IMR-90 (cell line): ENCODE results near the gene SNTA1. TPM values are rescaled to one million over a fixed set of nuclear protein-coding genes. Genes with fewer than 3 reads are reported as not detected.

Experiments used
- ATAC-seq: fragments of 200-7000 bp; cut with Tn5 transposase; 2 replicates; pipeline ENCODE4 v1.9.1; 2020; ENCODE audit warnings: low read depth, mild to moderate bottlenecking, moderate library complexity
- BruUV-seq: library from RNA; stranded (reverse); fragments of 400-500 nt; replicated peaks from 2 replicates; lab custom pipeline; 2021; lab: Mats Ljungman, UMichigan
- CTCF ChIA-PET: fragments of 300-600 bp; formaldehyde crosslinking; extraction: SDS; loops from one replicate; lab custom pipeline; 2021; ENCODE audit warnings: antibody characterized with exemption; lab: Yijun Ruan, JAX
- POLR2A ChIA-PET: fragments of 300-600 bp; sonication (Branson Sonifier 250); formaldehyde crosslinking; loops from one replicate; lab custom pipeline; 2022; ENCODE audit warnings: antibody characterized with exemption; ENCODE audit not compliant: unreplicated experiment; lab: Charles Lee
- DNase-seq: peaks from one replicate; pipeline ENCODE4 v3.0.0; 2013
- H2AFZ ChIP-seq: replicated peaks from 2 replicates; pipeline ENCODE3; 2013; ENCODE audit warnings: low read length, mild to moderate bottlenecking; ENCODE audit not compliant: poor library complexity
- H2AK5ac ChIP-seq: 2 replicates; pipeline ENCODE4 v1.6.1; 2013; ENCODE audit warnings: low read depth, low read length, inconsistent platforms
- H2AK9ac ChIP-seq: replicated peaks from 2 replicates; pipeline ENCODE3; 2013; ENCODE audit warnings: mild to moderate bottlenecking, low read depth, low read length, moderate library complexity; ENCODE audit not compliant: poor library complexity
- H2BK120ac ChIP-seq: 2 replicates; pipeline ENCODE4 v1.6.1; 2013; ENCODE audit warnings: low read depth, low read length, inconsistent platforms
- H2BK15ac ChIP-seq: 3 replicates; pipeline ENCODE4 v1.6.1; 2013; ENCODE audit warnings: low read depth, low read length, inconsistent platforms
- H2BK20ac ChIP-seq: 2 replicates; pipeline ENCODE4 v1.6.1; 2013; ENCODE audit warnings: low read depth, mild to moderate bottlenecking, inconsistent platforms, low read length, moderate library complexity
- H2BK5ac ChIP-seq: 2 replicates; pipeline ENCODE4 v1.6.1; 2013; ENCODE audit warnings: mild to moderate bottlenecking, low read depth, low read length, inconsistent platforms; ENCODE audit not compliant: poor library complexity, severe bottlenecking
- H3K14ac ChIP-seq: replicated peaks from 2 replicates; pipeline ENCODE4 v1.6.1; 2013; ENCODE audit warnings: low read depth, low read length, inconsistent platforms
- H3K18ac ChIP-seq: 2 replicates; pipeline ENCODE4 v1.6.1; 2013; ENCODE audit warnings: low read depth, low read length, control low read depth
- H3K23ac ChIP-seq: 2 replicates; pipeline ENCODE4 v1.6.1; 2013; ENCODE audit warnings: low read depth, low read length, inconsistent platforms
- H3K27ac ChIP-seq: 2 replicates; pipeline ENCODE4 v1.5.1; 2013; ENCODE audit warnings: mild to moderate bottlenecking, control low read depth, low read length; ENCODE audit not compliant: insufficient read depth
- H3K27me3 ChIP-seq: 2 replicates; pipeline ENCODE4 v1.6.1; 2013; ENCODE audit warnings: low read length; ENCODE audit not compliant: control insufficient read depth, insufficient read depth
- H3K36me3 ChIP-seq: 2 replicates; pipeline ENCODE4 v1.6.1; 2013; ENCODE audit warnings: low read length, mixed read lengths; ENCODE audit not compliant: control insufficient read depth, insufficient read depth
- H3K4ac ChIP-seq: 2 replicates; pipeline ENCODE4 v1.6.1; 2013; ENCODE audit warnings: low read depth, low read length, inconsistent platforms
- H3K4me1 ChIP-seq: 2 replicates; pipeline ENCODE4 v1.6.1; 2013; ENCODE audit warnings: low read length, mixed read lengths; ENCODE audit not compliant: control insufficient read depth, insufficient read depth
- H3K4me2 ChIP-seq: 2 replicates; pipeline ENCODE4 v1.6.1; 2013; ENCODE audit warnings: low read depth, mild to moderate bottlenecking, control low read depth, low read length, moderate library complexity
- H3K4me3 ChIP-seq: 2 replicates; pipeline ENCODE4 v1.5.1; 2013; ENCODE audit warnings: low read depth, mild to moderate bottlenecking, control low read depth, low read length, moderate library complexity; ENCODE audit not compliant: insufficient read depth
- H3K56ac ChIP-seq: 2 replicates; pipeline ENCODE4 v1.6.1; 2013; ENCODE audit warnings: low read length, inconsistent platforms; ENCODE audit not compliant: insufficient read depth; ENCODE audit errors: extremely low read depth
- H3K79me1 ChIP-seq, 2 experiments: 2 replicates each; pipeline ENCODE4 v1.6.1; 2013; ENCODE audit warnings: low read length in 2 of 2, inconsistent platforms in 1 of 2, low read depth in 1 of 2
- H3K9ac ChIP-seq: 2 replicates; pipeline ENCODE4 v1.6.1; 2013; ENCODE audit warnings: low read depth, low read length, control low read depth
- H3K9me1 ChIP-seq: 2 replicates; pipeline ENCODE4 v1.6.1; 2013; ENCODE audit warnings: low read length, inconsistent platforms; ENCODE audit not compliant: insufficient read depth
- H3K9me3 ChIP-seq: 2 replicates; pipeline ENCODE4 v1.6.1; 2013; ENCODE audit warnings: low read length; ENCODE audit not compliant: control insufficient read depth, insufficient read depth
- H4K20me1 ChIP-seq: 2 replicates; pipeline ENCODE4 v1.6.1; 2013; ENCODE audit warnings: low read length, inconsistent platforms; ENCODE audit not compliant: insufficient read depth
- H4K5ac ChIP-seq: 2 replicates; pipeline ENCODE4 v1.6.1; 2013; ENCODE audit warnings: mild to moderate bottlenecking, low read depth, low read length, control low read depth
- H4K8ac ChIP-seq, 2 experiments: 2 replicates each; pipeline ENCODE4 v1.6.1; 2013; ENCODE audit warnings: low read depth in 2 of 2, low read length in 2 of 2, control low read depth in 1 of 2, inconsistent platforms in 1 of 2
- H4K91ac ChIP-seq: 2 replicates; pipeline ENCODE4 v1.6.1; 2013; ENCODE audit warnings: low read depth, low read length, inconsistent platforms; ENCODE audit not compliant: insufficient read depth
- CEBPB ChIP-seq: IDR thresholded peaks from 2 replicates; pipeline ENCODE4 v1.6.1; 2012; ENCODE audit warnings: low read depth, low read length, improper control_type of control experiment
- MAFK ChIP-seq: IDR thresholded peaks from 2 replicates; pipeline ENCODE4 v1.6.1; 2012; ENCODE audit warnings: low read depth, low read length, improper control_type of control experiment
- MAZ ChIP-seq: IDR thresholded peaks from 2 replicates; pipeline ENCODE4 v1.6.1; 2012; ENCODE audit warnings: low read depth, mild to moderate bottlenecking, low read length, improper control_type of control experiment, moderate library complexity, borderline replicate concordance
- SMC3 ChIP-seq: fragments of 150-350 bp; IDR thresholded peaks from 2 replicates; pipeline ENCODE4 v1.6.1; 2016; ENCODE audit warnings: low read depth, mild to moderate bottlenecking, antibody characterized with exemption, low read length, moderate library complexity
- WGBS, 2 experiments: methylation state at CpG; one replicate each; pipeline versions ENCODE4 v1.1.5 to v1.1.7; 2013; ENCODE audit warnings: missing lambda C conversion rate in 2 of 2; ENCODE audit not compliant: insufficient read length in 1 of 2; ENCODE audit errors: extremely low coverage in 2 of 2; 5-methylcytosine and 5-hydroxymethylcytosine counted together
- dilution Hi-C: fragments of 300-500 bp; cut with HindIII; formaldehyde crosslinking; loops from one replicate; pipeline ENCODE4 v1.14.3; 2018; ENCODE audit warnings: low sequenced_read_pairs; ENCODE audit not compliant: unreplicated experiment
- in situ Hi-C: fragments of 300-500 bp; cut with MboI; formaldehyde crosslinking; loops from 3 replicates; pipeline ENCODE4 v1.14.3; 2019; ENCODE audit warnings: low sequenced_read_pairs, inconsistent platforms, mixed read lengths
- intact Hi-C: fragments of 100-400 bp; cut with micrococcal nuclease; formaldehyde crosslinking; loops from 2 replicates; pipeline ENCODE4 v1.10.0; 2022
- polyA plus RNA-seq, 3 experiments: library from polyadenylated mRNA; depleted of rRNA; stranded (reverse); fragments of >200 nt; gene quantifications; 2 replicates each; pipeline ENCODE4 v1.2.3, GENCODE V29; 2012; ENCODE audit warnings: low replicate concordance in 1 of 3
- total RNA-seq: library from RNA; depleted of rRNA; stranded (reverse); fragments of >200 nt; gene quantifications from 2 replicates; pipeline ENCODE4 v1.2.3, GENCODE V29; 2012

Gene SNTA1
- total and polyA plus RNA-seq, 2 of the 4 experiments (the other 2 are of a cell fraction) = 10.6 to 15.4 TPM

- dilution Hi-C loops (no loop called here), in situ Hi-C loops (no loop called here), intact Hi-C loops (no loop called here)
- no peak for ATAC-seq
- Histone ChIP-seq H3K36me3 (no peaks in the 10 kb centered on the region; the same call in none of the 2 replicates), H3K23ac (no peak overlapping the region), H3K9me1 (peaks cover 16% of the 10 kb centered on the region; the same call in 1 of the 2 replicates), H3K4me1 (peaks cover 2% of the 10 kb centered on the region), H2BK5ac (no peak overlapping the region), H3K27me3 (no peaks in the 10 kb centered on the region), H3K4me3 (no peak overlapping the region), H3K18ac (no peak overlapping the region), H3K56ac (no peak overlapping the region), H3K4me2 (no peak overlapping the region), H4K91ac (no peak overlapping the region), H2BK20ac (no peak overlapping the region), H4K20me1 (no peaks in the 10 kb centered on the region), H3K27ac (no peak overlapping the region), H3K79me1 (peaks cover 0 to 8% of the 10 kb centered on the region in 2 experiments; a peak in 2 of 4 replicates), H2AK9ac (no peak overlapping the region), H2BK15ac (no peak overlapping the region), H2BK120ac (no peak overlapping the region), H4K5ac (no peak overlapping the region), H4K8ac (no peak overlapping the region), H3K9me3 (no peaks in the 10 kb centered on the region), H3K14ac (no peak overlapping the region), H3K9ac (no peak overlapping the region), H3K4ac (no peak overlapping the region), H2AK5ac (no peak overlapping the region), H2AFZ (no peak overlapping the region)
- WGBS, 2 experiments = 92% methylated on average over 2 of the region's 5 CpGs; no CpG with 5 or more reads in 1 of the 2 experiments
- DNase-seq = no peak
- no peak for TF ChIP-seq MAFK
- no peak for TF ChIP-seq CEBPB
- no peak for TF ChIP-seq SMC3
- no peak for TF ChIP-seq MAZ
- POLR2A ChIA-PET = no interaction called here
- CTCF ChIA-PET = interaction anchor here (0.6 kb wide), 1 partner anchor 142 kb away, joined by 3 read pairs; no protein-coding TSS in a partner anchor
- BruUV-seq = no TSS peak
These were observed 9.1 kb downstream of the SNTA1 start for GRCh38 chr20:33434434-33434833.
